Cardiac fibroblast (primary cell): ENCODE data around the gene TMCC1.
A peak's percentile ranks its signal among the peaks of the same experiment; 100 is the strongest.
"Not testable (repeated sequence)": the region's sequence is repeated elsewhere in the genome, so short reads cannot be mapped to it uniquely, and the experiment has no call there.

Experiments used
- DNase-seq, 2 donors: peaks; one replicate each; pipeline versions ENCODE4 v3.0.0 to v3.0.0-alpha.2; 2010; ENCODE audit warnings: low read depth in 2 of 2
- H3K4me3 ChIP-seq, 2 donors: replicated peaks in 1 of 2; 1 replicate in 1 of 2; 2 replicates in 1 of 2; pipeline ENCODE4 v1.5.1; 2011; ENCODE audit warnings: low read depth in 2 of 2, low read length in 2 of 2, mild to moderate bottlenecking in 2 of 2, moderate library complexity in 1 of 2
- CTCF ChIP-seq: IDR thresholded peaks from one replicate; pipeline ENCODE4 v1.5.1; 2011; ENCODE audit warnings: low read depth, mild to moderate bottlenecking, low read length, inconsistent platforms

The TMCC1 gene

DNA sequence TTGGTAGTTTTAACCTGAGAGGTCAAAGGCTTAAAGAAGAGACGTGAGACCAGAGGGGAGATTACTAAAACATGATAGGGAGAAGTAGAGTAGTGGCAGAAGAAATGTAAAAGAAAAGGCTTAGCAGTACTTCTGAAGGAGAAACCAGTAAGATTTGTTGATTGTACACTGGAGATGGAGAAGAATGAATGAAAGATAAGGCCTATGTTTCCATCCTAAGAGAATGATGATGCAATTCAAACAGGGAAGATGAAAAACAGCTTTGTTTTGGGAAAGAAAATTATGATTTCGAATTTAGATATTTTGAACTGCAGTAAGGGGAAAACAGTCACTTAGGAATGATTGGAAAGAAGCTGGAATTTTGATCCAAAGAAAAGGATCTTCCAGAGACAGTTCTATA is 189.6 kb downstream of the TMCC1 start:
- DNase-seq: peak in 1 of 2 donors; percentile 8
- H3K4me3 ChIP-seq: no peak overlapping the region
- no peak for TF ChIP-seq CTCF

DNA sequence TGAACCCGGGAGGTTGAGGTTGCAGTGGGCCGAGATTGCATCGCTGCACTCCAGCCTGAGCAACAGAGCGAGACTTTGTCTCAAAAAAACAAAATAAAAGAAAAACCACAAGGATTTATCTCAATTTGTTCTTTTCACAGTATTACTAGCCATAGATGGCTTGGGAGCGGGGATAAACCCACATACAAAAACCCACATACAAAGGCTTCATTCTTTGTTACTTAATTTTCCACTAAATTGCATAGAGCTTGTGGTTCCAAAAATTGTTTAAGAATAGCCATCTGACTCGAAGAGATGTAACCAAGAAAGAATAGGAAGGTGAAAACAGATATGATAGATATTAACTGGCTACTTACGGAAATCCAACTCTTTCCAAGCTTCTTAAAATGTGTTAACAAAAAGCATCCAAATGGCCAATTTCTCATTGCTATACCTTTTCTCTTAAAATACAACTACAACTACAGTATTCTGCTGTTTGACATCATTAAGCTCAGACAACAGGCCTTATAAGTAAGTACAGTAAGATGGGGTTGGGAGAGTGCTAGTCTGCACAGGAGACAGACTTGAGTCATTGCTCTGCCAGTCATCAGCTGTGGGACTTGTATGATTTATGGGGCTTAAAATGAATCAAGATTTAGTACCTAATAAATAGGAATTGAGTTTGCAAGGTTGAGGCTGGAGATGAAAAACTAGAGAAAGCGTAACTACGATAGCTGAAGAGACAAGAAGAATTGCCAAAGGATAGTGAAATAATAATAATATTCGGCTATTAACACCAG is 190.4 kb downstream of the TMCC1 start:
- peak in 1 of 2 donors; percentile 44 for DNase-seq
- TF ChIP-seq CTCF: no peak

GRCh38 chr3:129701161-129701560 is 192.3 kb downstream of the TMCC1 start:
- no peak for DNase-seq
- no peak overlapping the region for H3K4me3 ChIP-seq
- TF ChIP-seq CTCF: no peak

More for the DNA sequence above, 190.4 kb downstream of the TMCC1 start:
- H3K4me3 ChIP-seq: no peak overlapping the region

DNA sequence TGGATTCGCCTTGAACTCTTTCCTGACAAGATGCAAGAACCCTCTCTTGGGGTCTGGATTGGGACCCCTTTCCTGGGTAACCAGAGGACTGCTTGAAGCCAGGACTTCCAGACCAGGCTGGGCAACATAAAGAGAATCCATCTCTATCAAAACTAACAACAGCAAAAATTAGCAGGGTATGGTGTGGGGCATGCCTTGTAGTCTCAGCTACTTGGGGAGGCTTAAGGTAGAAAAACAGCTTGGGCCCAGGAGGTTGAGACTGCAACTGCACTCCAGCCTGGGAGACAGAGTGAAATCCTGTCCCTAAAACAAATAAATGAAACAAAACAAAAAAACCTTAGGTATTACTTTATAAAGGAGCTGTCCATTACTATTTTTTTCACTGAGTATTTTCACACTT is 193.9 kb downstream of the TMCC1 start:
- no peak overlapping the region for H3K4me3 ChIP-seq
- TF ChIP-seq CTCF: no peak
- no peak for DNase-seq

- TF ChIP-seq CTCF: no peak
Observed at GRCh38 chr3:129699199-129699598, 194.3 kb downstream of the TMCC1 start.

GRCh38 chr3:129697229-129697969 is 196.1 kb downstream of the TMCC1 start:
- no peak for TF ChIP-seq CTCF
- no peak for DNase-seq
- no peak overlapping the region for H3K4me3 ChIP-seq

More at GRCh38 chr3:129699199-129699598, 194.3 kb downstream of the TMCC1 start:
- DNase-seq: no peak
- no peak overlapping the region for H3K4me3 ChIP-seq

DNA sequence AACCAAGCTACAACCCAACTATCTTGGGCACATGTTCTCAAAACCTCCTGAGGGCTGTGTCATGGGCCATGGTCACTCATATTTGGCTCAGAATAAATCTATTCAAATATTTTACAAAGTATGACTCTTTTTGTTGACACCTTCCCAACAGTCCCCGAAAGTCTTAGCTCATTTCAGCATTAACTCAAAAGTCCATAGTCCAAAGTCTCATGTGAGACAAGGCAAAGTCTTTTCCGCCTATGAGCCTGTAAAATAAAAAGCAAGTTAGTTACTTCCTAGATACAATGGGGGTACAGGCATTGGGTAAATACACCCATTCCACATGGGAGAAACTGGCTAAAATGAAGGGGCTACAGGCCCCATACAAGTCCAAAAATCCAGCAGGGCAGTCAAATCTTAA is 197.1 kb downstream of the TMCC1 start:
- DNase-seq, H3K4me3 ChIP-seq: not testable (repeated sequence)
